Stomach (tissue), 4 donors: Measurements from ENCODE around the gene RAB30.

Experiments used
- EP300 ChIP-seq: sonication (generic); formaldehyde crosslinking; IDR thresholded peaks from one replicate; pipeline ENCODE4 v1.6.1; 2017; ENCODE audit warnings: antibody characterized with exemption
- POLR2A ChIP-seq, 4 donors: fragments of 450-650 bp; IDR thresholded peaks; one replicate each; pipeline ENCODE4 v1.6.1; 2016; ENCODE audit warnings: antibody characterized with exemption in 4 of 4, control low read depth in 2 of 4, mild to moderate bottlenecking in 1 of 4, moderate library complexity in 1 of 4
- POLR2AphosphoS5 ChIP-seq, 3 donors: sonication (generic); formaldehyde crosslinking; IDR thresholded peaks; one replicate each; pipeline ENCODE4 v1.6.1; 2016; ENCODE audit warnings: antibody characterized with exemption in 3 of 3

DNA sequence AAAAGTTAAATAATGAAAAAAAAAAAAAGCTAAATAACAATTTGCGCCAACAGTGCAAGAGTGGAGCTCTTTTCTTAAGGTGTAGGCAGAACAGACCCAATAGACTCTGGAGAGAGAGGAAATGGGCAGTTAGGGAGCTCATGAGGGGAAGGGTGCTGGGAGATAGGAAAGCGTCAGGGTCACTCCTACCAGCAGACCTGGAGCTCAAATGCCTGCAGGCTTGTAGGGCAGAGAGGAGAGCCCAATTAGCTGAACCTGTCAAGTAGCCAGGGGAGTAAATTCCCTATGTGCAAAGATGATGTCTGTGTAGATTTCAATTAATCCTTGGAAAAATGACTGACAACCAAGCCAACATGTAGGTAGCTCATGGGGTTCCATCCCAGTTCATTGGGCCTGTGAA lies 73.0 kb downstream of the RAB30 start:
- TF ChIP-seq POLR2A (IDR thresholded peaks at IDR 0.05), result no peak
- TF ChIP-seq EP300, result no peak
- no peak for TF ChIP-seq POLR2AphosphoS5 (IDR thresholded peaks at IDR 0.05)
